K562 (cell line): ENCODE measurements around the gene ADGRB2. TPM values are rescaled to one million over a fixed set of nuclear protein-coding genes. Genes with fewer than 3 reads are reported as not detected.

Source experiments
- ELF2 ChIP-seq: fragments of 250-450 bp; sonication (Bioruptor Pico); IDR thresholded peaks from 2 replicates; pipeline ENCODE4 v1.5.0; 2021; ENCODE audit warnings: mild to moderate bottlenecking
- GTF2A2 ChIP-seq: IDR thresholded peaks from 2 replicates; pipeline ENCODE4 v1.6.1; 2016; ENCODE audit warnings: mild to moderate bottlenecking, missing genetic modification characterization, missing compliant biosample characterization
- GTF2F1 ChIP-seq: IDR thresholded peaks from 2 replicates; pipeline ENCODE4 v1.6.1; 2011; ENCODE audit warnings: low read depth, low read length, improper control_type of control experiment
- HIVEP1 ChIP-seq: fragments of 250-450 bp; sonication (Bioruptor Pico); IDR thresholded peaks from 2 replicates; pipeline ENCODE4 v1.4.0; 2020; ENCODE audit warnings: mild to moderate bottlenecking
- KDM2B ChIP-seq: fragments of 250-450 bp; sonication (Bioruptor Pico); IDR thresholded peaks from 2 replicates; pipeline ENCODE4 v1.8.0; 2021; ENCODE audit warnings: mild to moderate bottlenecking, moderate library complexity
- KLF16 ChIP-seq: IDR thresholded peaks from 2 replicates; pipeline ENCODE4 v1.6.1; 2016; ENCODE audit warnings: antibody characterized with exemption
- MLX ChIP-seq, 2 experiments: fragments of 450-650 bp in 1 of 2; sonication (generic) in 1 of 2; formaldehyde crosslinking; conservative IDR thresholded peaks; 2 replicates each; pipeline versions ENCODE4 v1.4.0 to v1.8.1; 2020 to 2022; ENCODE audit warnings: mild to moderate bottlenecking in 1 of 2, missing genetic modification reagents in 1 of 2
- NR4A1 ChIP-seq, 2 experiments: fragments of 250-450 bp in 1 of 2; fragments of 450-650 bp in 1 of 2; sonication (Bioruptor Pico) in 1 of 2; IDR thresholded peaks; 2 replicates each; pipeline versions ENCODE4 v1.4.0 to v1.6.1; 2016 to 2020; ENCODE audit warnings: mild to moderate bottlenecking in 2 of 2, missing compliant biosample characterization in 1 of 2, missing genetic modification characterization in 1 of 2, moderate library complexity in 1 of 2
- PHTF2 ChIP-seq: fragments of 250-450 bp; sonication (Bioruptor Pico); IDR thresholded peaks from 2 replicates; pipeline ENCODE4 v1.5.0; 2021; ENCODE audit warnings: mild to moderate bottlenecking
- ZBTB9 ChIP-seq: fragments of 450-650 bp; formaldehyde crosslinking; IDR thresholded peaks from 2 replicates; pipeline ENCODE4 v1.4.0; 2020; ENCODE audit warnings: mild to moderate bottlenecking, moderate library complexity
- ZNF583 ChIP-seq: fragments of 250-450 bp; sonication (Bioruptor Pico); IDR thresholded peaks from 2 replicates; pipeline ENCODE4 v1.4.0; 2020
- polyA plus RNA-seq, 8 experiments: library from polyadenylated mRNA; depleted of rRNA in 4 of 8; stranded (reverse) in 5 of 8; unstranded in 3 of 8; fragments of >200 nt; fragmentation: Nextera tagmentation in 2 of 8; fragmentation: Illumina TruSeq in 1 of 8; extraction: Ambion mirVana in 2 of 8; extraction: Trizol in 1 of 8; gene quantifications; 2 replicates each; pipeline versions ENCODE4 v1.2.1 to v1.2.3, GENCODE V29; 2011 to 2014; ENCODE audit warnings: inconsistent platforms in 1 of 8, missing spikeins in 1 of 8
- total RNA-seq, 7 experiments: library from RNA; depleted of rRNA in 6 of 7; stranded (reverse); fragments of >200 nt in 6 of 7; fragmentation: Illumina TruSeq in 2 of 7; extraction: Trizol in 2 of 7; gene quantifications; 2 replicates each; pipeline versions ENCODE4 v1.2.1 to v1.2.3, GENCODE V29; 2011 to 2021; ENCODE audit warnings: low replicate concordance in 1 of 7

The ADGRB2 gene
- total and polyA plus RNA-seq, 9 of the 15 experiments (the other 6 are each of a cell fraction or from before 2014, with no cell fraction given): 0.04 to 0.23 (median 0.20) TPM; not detected in 2

GRCh38 chr1:31788825-31789256 is 24.7 kb upstream of the ADGRB2 start (continued):
- TF ChIP-seq GTF2F1 (no peak), KDM2B (CRISPR knock-in tag) (0 out of 2 replicates have a peak, but pooled peaks have one; percentile 16), PHTF2 (CRISPR knock-in tag) (no peak), HIVEP1 (CRISPR knock-in tag) (no peak), MLX (CRISPR knock-in tag; conservative IDR thresholded peaks at IDR 0.05) (0 out of 4 replicates have a peak, but pooled peaks of 1 of the 2 experiments have one; percentile 75), ZBTB9 (CRISPR knock-in tag) (peak; percentile 24; the same call in 1 of the 2 replicates), KLF16 (no peak), NR4A1 (CRISPR knock-in tag; IDR thresholded peaks at IDR 0.05) (no peak), NR4A1 (tag; IDR thresholded peaks at IDR 0.05) (no peak), ZNF583 (CRISPR knock-in tag) (0 out of 2 replicates have a peak, but pooled peaks have one; percentile 69), ELF2 (CRISPR knock-in tag) (no peak), GTF2A2 (tag) (no peak)
